Skin epidermis (tissue), 12 donors: ENCODE data around the gene PACS1.
"Not testable (repeated sequence)": the region's sequence is repeated elsewhere in the genome, so short reads cannot be mapped to it uniquely, and the experiment has no call there.

Source experiments
- H3K27ac ChIP-seq, 21 experiments: fragments of 200-600 bp; sonication (generic) in 11 of 21; one replicate each; pipeline ENCODE4 v1.5.0; 2020; ENCODE audit warnings: mild to moderate bottlenecking in 3 of 21, inconsistent platforms in 2 of 21, moderate library complexity in 2 of 21
- H3K4me3 ChIP-seq, 7 experiments: fragments of 200-600 bp; sonication (generic) in 2 of 7; one replicate each; pipeline ENCODE4 v1.5.0; 2020; ENCODE audit warnings: inconsistent platforms in 2 of 7, mild to moderate bottlenecking in 2 of 7, moderate library complexity in 1 of 7

Gene PACS1

GRCh38 chr11:66069715-66070603 lies at the start of gene PACS1:
PACS1 (plus strand) TSS chr11:66070272; CDS start chr11:66070487, 215 bp downstream.
- H3K4me3 ChIP-seq: peak within 1 kb of the TSS; percentile 61 to 93 (median 88)

GRCh38 chr11:66020618-66021357 lies 49.3 kb upstream of the PACS1 start:
- Histone ChIP-seq H3K4me3 (no peak overlapping the region), H3K27ac (peak overlapping the region in 5 of 21 experiments; percentile 11 to 58 (median 33))

More at GRCh38 chr11:66069715-66070603, at the start of gene PACS1:
- H3K27ac ChIP-seq: peak within 1 kb of the TSS; percentile 85 to 99 (median 97)

- H3K4me3 ChIP-seq: peak overlapping the region in 1 of 7 experiments; percentile 3
- H3K27ac ChIP-seq: peak overlapping the region in 1 of 21 experiments; percentile 8
Measured at GRCh38 chr11:66022401-66023185, 47.5 kb upstream of the PACS1 start.

- H3K4me3 ChIP-seq, H3K27ac ChIP-seq: not testable (repeated sequence)
Measured at GRCh38 chr11:66023186-66023440, 47.0 kb upstream of the PACS1 start.

GRCh38 chr11:66026017-66026529 lies 44.0 kb upstream of the PACS1 start, which contains the start of gene CATSPER1:
CATSPER1 (minus strand) TSS chr11:66026479; CDS start chr11:66026379, 100 bp downstream.
- Histone ChIP-seq H3K27ac (no peak within 1 kb of the TSS), H3K4me3 (no peak within 1 kb of the TSS)

- Histone ChIP-seq H3K27ac (no peak overlapping the region), H3K4me3 (no peak overlapping the region)
Measured at GRCh38 chr11:66032957-66033735, 36.9 kb upstream of the PACS1 start.

- Histone ChIP-seq H3K4me3 (no peak overlapping the region), H3K27ac (no peak overlapping the region)
Measured at GRCh38 chr11:66035653-66036333, 34.3 kb upstream of the PACS1 start.

GRCh38 chr11:66036334-66036710 lies 33.8 kb upstream of the PACS1 start:
- Histone ChIP-seq H3K4me3 (no peak overlapping the region), H3K27ac (no peak overlapping the region)

- Histone ChIP-seq H3K4me3 (no peak overlapping the region), H3K27ac (no peak overlapping the region)
Measured at GRCh38 chr11:66037327-66037726, 32.7 kb upstream of the PACS1 start.

GRCh38 chr11:66039765-66040164 lies 30.3 kb upstream of the PACS1 start:
- H3K27ac ChIP-seq: no peak overlapping the region
- no peak overlapping the region for H3K4me3 ChIP-seq

- H3K4me3 ChIP-seq: no peak overlapping the region
- H3K27ac ChIP-seq: no peak overlapping the region
Measured at GRCh38 chr11:66042227-66042995, 27.7 kb upstream of the PACS1 start.

- Histone ChIP-seq H3K27ac (no peak overlapping the region), H3K4me3 (no peak overlapping the region)
Measured at GRCh38 chr11:66042996-66043906, 26.8 kb upstream of the PACS1 start.

- H3K27ac ChIP-seq: no peak overlapping the region
- H3K4me3 ChIP-seq: no peak overlapping the region
Measured at GRCh38 chr11:66044757-66045156, 25.3 kb upstream of the PACS1 start.

GRCh38 chr11:66045177-66045639 lies 24.9 kb upstream of the PACS1 start:
- Histone ChIP-seq H3K4me3 (no peak overlapping the region), H3K27ac (no peak overlapping the region)

GRCh38 chr11:66046901-66047300 lies 23.2 kb upstream of the PACS1 start:
- Histone ChIP-seq H3K27ac (no peak overlapping the region), H3K4me3 (no peak overlapping the region)

- H3K4me3 ChIP-seq: no peak overlapping the region
- H3K27ac ChIP-seq: no peak overlapping the region
Measured at GRCh38 chr11:66047541-66048365, 22.3 kb upstream of the PACS1 start.
